Measurements from ENCODE around the gene ASPM.
"Not testable (repeated sequence)": the region's sequence is repeated elsewhere in the genome, so short reads cannot be mapped to it uniquely, and the experiment has no call there.

ASPM gene

GRCh38 chr1:197080323-197080722 is 66.1 kb downstream of the ASPM start:
- no peak for DNase-seq

- DNase-seq = no peak
Observed at GRCh38 chr1:197076585-197076984, 69.9 kb downstream of the ASPM start.

- DNase-seq = no peak
Observed at GRCh38 chr1:197073978-197074377, 72.5 kb downstream of the ASPM start.

GRCh38 chr1:197067457-197067818 is 79.0 kb downstream of the ASPM start:
- no peak for DNase-seq

GRCh38 chr1:197066719-197067456 is 79.6 kb downstream of the ASPM start, which contains the start of gene F13B:
F13B (minus strand) TSS chr1:197067260; CDS start chr1:197067223, 37 bp downstream.
- DNase-seq = no peak

GRCh38 chr1:197066277-197066676 is 80.2 kb downstream of the ASPM start:
- no peak for DNase-seq

GRCh38 chr1:197065559-197065958 is 80.9 kb downstream of the ASPM start:
- DNase-seq = no peak

- DNase-seq = no peak
Observed at GRCh38 chr1:197063212-197063611, 83.3 kb downstream of the ASPM start.

- DNase-seq = no peak
Observed at GRCh38 chr1:197062692-197063091, 83.8 kb downstream of the ASPM start.

- DNase-seq = no peak
Observed at GRCh38 chr1:197049100-197049499, 97.4 kb downstream of the ASPM start.

- DNase-seq = no peak
Observed at GRCh38 chr1:197042676-197043341, 103.7 kb downstream of the ASPM start.

GRCh38 chr1:197041486-197042353 is 104.7 kb downstream of the ASPM start:
- DNase-seq = no peak

- DNase-seq = no peak
Observed at GRCh38 chr1:197036861-197037260, 109.6 kb downstream of the ASPM start.

GRCh38 chr1:197034631-197035339 is 111.7 kb downstream of the ASPM start:
- not testable (repeated sequence) for DNase-seq
